Right ventricle myocardium superior (tissue), 1 donor: ENCODE measurements around the gene USP33. TPM values are rescaled to one million over a fixed set of nuclear protein-coding genes. Genes with fewer than 3 reads are reported as not detected.

Source experiments
- total RNA-seq: library from RNA; stranded (reverse); fragmentation: NEBNext Ultra II Directional; extraction: Animal tissue kit (Norgen Biotek cat#: 25700); gene quantifications from one replicate; pipeline ENCODE4 v1.2.1, GENCODE V29; 2021
- donor health status: DM: no; HTN: yes; CAD: no; lungs with severe emphysema.

Gene USP33
- total RNA-seq, 1 donor from 2014 or later: 22.0 TPM

Other genes with a start within 250 kb of the USP33 start
- gene ZZZ3, start 77.2 kb downstream of the USP33 start, total RNA-seq: 30.3 TPM
- 8.7 TPM for gene MIGA1, start 19.8 kb upstream of the USP33 start, total RNA-seq
- 370 TPM for gene NEXN, start 128.8 kb upstream of the USP33 start, total RNA-seq
- gene FUBP1, start 219.2 kb upstream of the USP33 start, total RNA-seq: 47.9 TPM
- 99.0 TPM for gene DNAJB4, start 245.1 kb upstream of the USP33 start, total RNA-seq